ENCODE data around the gene ZNF684.

DNA sequence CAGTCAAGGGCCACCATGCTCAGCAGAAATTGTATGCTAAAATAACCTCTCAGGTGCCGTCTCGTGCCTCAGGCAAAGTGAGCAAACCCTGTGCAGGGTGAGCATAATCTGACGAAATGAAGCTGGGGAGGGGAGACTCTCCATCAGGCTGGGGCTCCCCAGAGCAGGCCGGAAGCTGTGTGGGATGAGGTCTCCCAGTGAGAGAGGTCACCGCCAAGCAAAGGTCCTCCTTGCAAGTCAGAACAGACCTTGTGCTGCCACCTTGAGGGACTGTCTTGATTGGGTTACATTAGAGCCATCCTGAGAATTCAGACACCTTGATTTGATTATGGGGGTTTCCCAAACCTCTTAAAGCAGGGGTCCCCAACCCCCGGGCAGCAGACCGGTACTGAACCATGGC is 64.2 kb downstream of the ZNF684 start:
- no peak for TF ChIP-seq POLR2AphosphoS5 (IDR thresholded peaks at IDR 0.05)
- TF ChIP-seq, protein P1, sequence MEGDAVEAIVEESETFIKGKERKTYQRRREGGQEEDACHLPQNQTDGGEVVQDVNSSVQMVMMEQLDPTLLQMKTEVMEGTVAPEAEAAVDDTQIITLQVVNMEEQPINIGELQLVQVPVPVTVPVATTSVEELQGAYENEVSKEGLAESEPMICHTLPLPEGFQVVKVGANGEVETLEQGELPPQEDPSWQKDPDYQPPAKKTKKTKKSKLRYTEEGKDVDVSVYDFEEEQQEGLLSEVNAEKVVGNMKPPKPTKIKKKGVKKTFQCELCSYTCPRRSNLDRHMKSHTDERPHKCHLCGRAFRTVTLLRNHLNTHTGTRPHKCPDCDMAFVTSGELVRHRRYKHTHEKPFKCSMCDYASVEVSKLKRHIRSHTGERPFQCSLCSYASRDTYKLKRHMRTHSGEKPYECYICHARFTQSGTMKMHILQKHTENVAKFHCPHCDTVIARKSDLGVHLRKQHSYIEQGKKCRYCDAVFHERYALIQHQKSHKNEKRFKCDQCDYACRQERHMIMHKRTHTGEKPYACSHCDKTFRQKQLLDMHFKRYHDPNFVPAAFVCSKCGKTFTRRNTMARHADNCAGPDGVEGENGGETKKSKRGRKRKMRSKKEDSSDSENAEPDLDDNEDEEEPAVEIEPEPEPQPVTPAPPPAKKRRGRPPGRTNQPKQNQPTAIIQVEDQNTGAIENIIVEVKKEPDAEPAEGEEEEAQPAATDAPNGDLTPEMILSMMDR (IDR thresholded peaks at IDR 0.05): no peak

Measured in esophagus muscularis mucosa (tissue), 3 donors.